ENCODE results near the gene SEC63. TPM values are rescaled to one million over a fixed set of nuclear protein-coding genes. Genes with fewer than 3 reads are reported as not detected.

Gene SEC63
- total and polyA plus RNA-seq, 2 of the 4 experiments (the other 2 are of a cell fraction): 8.6 to 22.4 TPM

- no CpG with 5 or more reads among the region's 6 CpGs for WGBS, 2 experiments (ENCODE audit: extremely low coverage in 2 of 2, insufficient read length in 1 of 2)
- POLR2A ChIA-PET (ENCODE audit: unreplicated experiment): no interaction called here
- Histone ChIP-seq H3K4me1 (ENCODE audit: control insufficient read depth, insufficient read depth, low read length) (no peaks in the 10 kb centered on the region), H2AFZ (replicated peaks; ENCODE audit: low read length, poor library complexity) (no peak overlapping the region), H2BK20ac (ENCODE audit: low read depth, low read length) (no peak overlapping the region), H2AK5ac (ENCODE audit: low read depth, low read length) (no peak overlapping the region), H2AK9ac (replicated peaks; ENCODE audit: low read depth, low read length, poor library complexity) (no peak overlapping the region), H2BK15ac (ENCODE audit: low read depth, low read length) (no peak overlapping the region), H4K5ac (ENCODE audit: low read depth, low read length) (no peak overlapping the region), H3K36me3 (ENCODE audit: control insufficient read depth, insufficient read depth, low read length) (no peaks in the 10 kb centered on the region), H3K9me1 (ENCODE audit: insufficient read depth, low read length) (peaks cover 3% of the 10 kb centered on the region; the same call in 1 of the 2 replicates), H3K23ac (ENCODE audit: low read depth, low read length) (no peak overlapping the region), H4K8ac (ENCODE audit: low read depth in 2 of 2, low read length in 2 of 2) (no peak overlapping the region; a peak in 1 of 4 replicates), H2BK5ac (ENCODE audit: low read depth, low read length, poor library complexity, severe bottlenecking) (no peak overlapping the region), H4K20me1 (ENCODE audit: insufficient read depth, low read length) (no peaks in the 10 kb centered on the region), H3K14ac (replicated peaks; ENCODE audit: low read depth, low read length) (no peak overlapping the region), H3K4me2 (ENCODE audit: low read depth, low read length) (no peak overlapping the region), H2BK120ac (ENCODE audit: low read depth, low read length) (no peak overlapping the region), H3K9me3 (ENCODE audit: control insufficient read depth, insufficient read depth, low read length) (no peaks in the 10 kb centered on the region), H3K27me3 (ENCODE audit: control insufficient read depth, insufficient read depth, low read length) (peaks cover 3% of the 10 kb centered on the region), H3K4me3 (ENCODE audit: insufficient read depth, low read depth, low read length) (no peak overlapping the region), H3K79me1 (ENCODE audit: low read depth in 1 of 2, low read length in 2 of 2) (no peaks in the 10 kb centered on the region), H3K9ac (ENCODE audit: low read depth, low read length) (no peak overlapping the region), H3K18ac (ENCODE audit: low read depth, low read length) (no peak overlapping the region), H3K56ac (ENCODE audit: extremely low read depth, insufficient read depth, low read length) (no peak overlapping the region), H3K4ac (ENCODE audit: low read depth, low read length) (no peak overlapping the region), H3K27ac (ENCODE audit: insufficient read depth, low read length) (no peak overlapping the region), H4K91ac (ENCODE audit: insufficient read depth, low read depth, low read length) (no peak overlapping the region)
- intact Hi-C loops (cut with micrococcal nuclease): loop anchor here (2.0 to 10.0 kb wide), 4 partner anchors 145 to 717 kb away; partner anchors contain the start of gene SOBP
- no peak for DNase-seq
- dilution Hi-C loops (cut with HindIII; ENCODE audit: low sequenced_read_pairs, unreplicated experiment): no loop called here
- in situ Hi-C loops (cut with MboI; ENCODE audit: low sequenced_read_pairs): loop anchor here (5.0 to 25.0 kb wide), 3 partner anchors 177 to 662 kb away; partner anchors contain the start of gene SOBP
- TF ChIP-seq SMC3 (IDR thresholded peaks at IDR 0.05; ENCODE audit: low read depth, low read length): no peak
- no peak for TF ChIP-seq CHD1 (IDR thresholded peaks at IDR 0.05; ENCODE audit: low read depth, low read length)
- TF ChIP-seq ELK1 (IDR thresholded peaks at IDR 0.05; ENCODE audit: borderline replicate concordance, low read depth, low read length): no peak
- TF ChIP-seq FOS (IDR thresholded peaks at IDR 0.05; ENCODE audit: low read depth, low read length): no peak
- no peak for TF ChIP-seq CTCF (conservative IDR thresholded peaks at IDR 0.05; ENCODE audit: low read depth, low read length)
- TF ChIP-seq MXI1 (IDR thresholded peaks at IDR 0.05; ENCODE audit: borderline replicate concordance, low read depth, low read length): no peak
- TF ChIP-seq CEBPB (IDR thresholded peaks at IDR 0.05; ENCODE audit: low read depth, low read length): no peak
- TF ChIP-seq RFX5 (IDR thresholded peaks at IDR 0.05; ENCODE audit: low read depth, low read length): no peak
- TF ChIP-seq RAD21 (IDR thresholded peaks at IDR 0.05; ENCODE audit: low read length): no peak
- no peak for TF ChIP-seq POLR2A (IDR thresholded peaks at IDR 0.05; ENCODE audit: low read depth, low read length)
- no peak for TF ChIP-seq MAZ (IDR thresholded peaks at IDR 0.05; ENCODE audit: borderline replicate concordance, low read depth, low read length)
- no peak for TF ChIP-seq MAFK (IDR thresholded peaks at IDR 0.05; ENCODE audit: low read depth, low read length)
- no peak for TF ChIP-seq BHLHE40 (IDR thresholded peaks at IDR 0.05; ENCODE audit: low read depth, low read length)
- TF ChIP-seq USF2 (IDR thresholded peaks at IDR 0.05; ENCODE audit: low read depth, low read length): no peak
- TF ChIP-seq NFE2L2 (IDR thresholded peaks at IDR 0.05; ENCODE audit: low read depth, low read length): no peak
- TF ChIP-seq RCOR1 (IDR thresholded peaks at IDR 0.05; ENCODE audit: insufficient replicate concordance, low read length): no peak
- BruUV-seq (replicated peaks): no TSS peak
- no peak for ATAC-seq (ENCODE audit: low read depth)
- CTCF ChIA-PET: interaction anchor here (0.7 to 1.2 kb wide), 4 partner anchors 15 to 173 kb away, joined by 3 to 8 read pairs (median 4); no protein-coding TSS in a partner anchor
These were observed 108.7 kb downstream of the SEC63 start for GRCh38 chr6:107849325-107849724.
